Measurements from ENCODE around the gene OXER1.

The OXER1 gene, protein sequence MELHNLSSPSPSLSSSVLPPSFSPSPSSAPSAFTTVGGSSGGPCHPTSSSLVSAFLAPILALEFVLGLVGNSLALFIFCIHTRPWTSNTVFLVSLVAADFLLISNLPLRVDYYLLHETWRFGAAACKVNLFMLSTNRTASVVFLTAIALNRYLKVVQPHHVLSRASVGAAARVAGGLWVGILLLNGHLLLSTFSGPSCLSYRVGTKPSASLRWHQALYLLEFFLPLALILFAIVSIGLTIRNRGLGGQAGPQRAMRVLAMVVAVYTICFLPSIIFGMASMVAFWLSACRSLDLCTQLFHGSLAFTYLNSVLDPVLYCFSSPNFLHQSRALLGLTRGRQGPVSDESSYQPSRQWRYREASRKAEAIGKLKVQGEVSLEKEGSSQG

GRCh38 chr2:42764096-42764495, at the start of gene OXER1:
OXER1 (minus strand) TSS chr2:42764135; CDS start chr2:42764062, 73 bp downstream.
- no peak for DNase-seq (ENCODE audit: low read depth in 3 of 3)

DNA sequence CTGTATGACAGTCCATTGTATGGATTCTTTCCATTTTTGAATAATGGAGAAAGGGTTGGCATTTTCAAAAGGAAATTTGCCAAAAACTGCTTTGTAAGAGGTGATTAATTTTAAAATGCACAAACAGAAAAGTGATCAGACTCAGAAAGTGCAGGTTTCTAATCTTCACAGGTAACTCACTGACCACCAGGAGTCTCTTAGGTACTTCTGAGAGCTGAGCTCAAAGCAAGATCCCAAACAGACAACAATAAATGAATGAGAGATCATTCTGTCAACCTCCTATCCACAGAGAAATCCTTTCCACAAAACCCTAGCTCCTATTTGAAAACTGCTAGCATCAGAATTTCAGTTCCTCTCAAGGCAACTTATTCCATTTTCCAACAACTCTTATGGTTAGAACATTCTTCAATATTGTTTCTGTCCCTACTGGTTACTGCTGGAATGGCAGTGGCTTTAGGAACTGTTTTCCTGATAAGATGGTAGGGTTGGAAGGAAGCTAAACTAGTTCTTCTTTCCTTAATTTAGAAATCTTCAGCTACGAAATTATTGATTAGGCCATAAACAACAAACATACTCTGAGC, 49.1 kb upstream of the OXER1 start:
- DNase-seq (ENCODE audit: low read depth in 3 of 3) = no peak

- peak; percentile 8 to 43 (median 11) for DNase-seq (ENCODE audit: low read depth in 3 of 3)
Observed at GRCh38 chr2:42810971-42811811, 47.3 kb upstream of the OXER1 start.

DNA sequence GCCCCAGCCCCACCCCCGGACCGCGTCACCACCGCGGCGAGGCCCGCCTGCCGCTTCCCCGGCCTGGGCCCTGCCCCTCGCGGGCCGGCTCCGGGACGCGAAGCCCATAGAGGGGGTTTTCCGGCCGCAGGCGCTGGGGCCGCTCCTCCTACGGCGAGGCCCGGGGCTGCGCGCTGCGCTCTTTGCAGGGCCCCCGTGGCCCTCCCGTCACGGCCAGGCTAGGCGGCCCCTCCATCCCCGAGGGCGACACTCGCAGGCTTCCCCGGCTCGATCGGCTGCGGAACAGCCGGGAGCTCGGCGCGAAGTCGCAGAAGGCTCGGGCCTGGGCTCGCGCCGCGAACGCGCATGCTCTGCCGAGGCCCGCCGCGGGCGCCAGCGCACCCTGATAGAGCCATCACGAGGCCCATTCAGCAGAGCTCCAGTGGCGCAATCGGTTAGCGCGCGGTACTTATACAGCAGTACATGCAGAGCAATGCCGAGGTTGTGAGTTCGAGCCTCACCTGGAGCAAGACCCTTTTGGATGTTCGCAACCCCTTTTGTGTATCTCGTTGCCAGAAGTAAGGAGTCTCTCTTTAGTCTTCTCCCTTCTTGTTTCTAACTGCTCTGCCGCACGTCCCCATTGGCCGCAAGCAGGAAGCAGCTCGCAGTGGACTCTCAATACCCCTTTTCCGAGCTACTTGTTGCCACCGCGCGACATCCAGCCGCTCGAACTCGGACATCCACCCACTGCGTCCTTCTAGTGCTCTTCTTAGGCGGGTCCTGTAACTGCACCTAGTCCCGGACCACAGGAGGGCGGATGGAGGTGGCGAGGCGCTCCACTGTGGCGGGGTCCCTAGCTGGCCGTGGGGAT, 46.4 kb upstream of the OXER1 start:
- peak; percentile 83 to 92 (median 91) for DNase-seq (ENCODE audit: low read depth in 3 of 3)

DNA sequence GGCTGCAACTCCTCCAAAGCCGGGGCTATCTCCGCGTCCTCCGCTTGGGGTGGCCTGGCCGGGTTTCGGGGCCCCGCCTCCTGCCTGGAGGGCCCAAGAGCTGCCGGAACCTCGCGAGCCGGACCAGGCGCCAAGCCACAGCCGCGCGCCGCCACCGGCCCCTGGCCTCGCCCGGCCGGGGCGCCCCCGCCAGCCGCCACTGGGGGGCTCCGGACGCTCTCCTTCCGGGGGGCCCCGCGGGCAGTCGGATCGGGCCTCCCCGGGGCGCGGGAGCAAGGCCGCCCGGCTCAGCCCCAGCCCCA, 45.8 kb upstream of the OXER1 start:
- peak; percentile 40 to 54 (median 41) for DNase-seq (ENCODE audit: low read depth in 3 of 3)

DNA sequence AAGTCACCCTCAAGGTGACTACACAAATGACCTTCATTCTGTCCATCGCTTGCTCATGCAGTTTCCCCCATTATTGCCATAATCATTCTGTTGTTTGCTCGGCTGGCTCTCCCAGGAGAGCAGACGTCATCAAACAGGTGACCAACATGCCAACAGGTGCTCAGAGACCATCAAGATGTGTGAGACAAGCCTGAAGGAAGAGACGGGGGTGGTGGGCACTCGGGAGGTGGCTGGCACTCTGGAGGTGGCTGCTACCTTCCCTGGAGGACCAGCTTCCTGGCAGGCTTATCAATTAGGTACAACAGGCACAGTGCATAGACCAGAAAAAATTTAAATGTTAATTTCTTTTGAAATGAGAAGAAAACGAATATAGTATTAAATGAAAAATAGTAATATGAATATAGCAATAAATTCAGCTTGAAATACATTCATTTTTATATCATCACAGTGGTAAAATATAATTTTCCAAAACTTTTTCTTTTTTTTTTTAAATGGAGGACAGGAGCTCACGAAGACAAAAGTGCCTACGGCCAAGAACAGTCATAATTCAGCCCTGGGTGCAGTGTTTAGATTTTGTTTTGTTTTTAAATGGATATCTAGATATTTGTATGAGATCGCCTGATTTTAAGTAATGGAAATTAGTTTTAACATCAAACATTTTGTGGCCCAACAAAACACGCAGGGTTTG, 45.3 kb upstream of the OXER1 start:
- no peak for DNase-seq (ENCODE audit: low read depth in 3 of 3)

GRCh38 chr2:42808301-42808700, 44.4 kb upstream of the OXER1 start:
- DNase-seq (ENCODE audit: low read depth in 3 of 3) = no peak

DNA sequence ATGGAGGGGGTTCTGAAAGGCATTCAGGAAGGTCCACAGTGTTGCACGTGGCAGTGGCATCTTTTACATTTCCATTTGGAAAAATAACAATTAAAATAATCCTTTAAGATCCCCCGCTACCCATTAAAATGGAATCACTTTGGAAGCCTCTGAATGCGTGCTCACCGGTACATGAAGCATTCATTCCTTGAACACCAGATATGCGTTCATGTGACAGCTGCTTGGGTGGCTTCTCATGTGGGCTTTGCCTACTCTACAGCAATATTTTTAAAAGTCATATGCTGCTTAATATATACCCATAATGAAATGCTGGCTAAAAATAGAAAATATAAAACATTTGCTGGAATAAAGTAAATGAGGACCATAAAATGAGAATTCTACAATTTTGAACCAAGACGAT, 42.9 kb upstream of the OXER1 start:
- DNase-seq (ENCODE audit: low read depth in 3 of 3) = no peak

DNA sequence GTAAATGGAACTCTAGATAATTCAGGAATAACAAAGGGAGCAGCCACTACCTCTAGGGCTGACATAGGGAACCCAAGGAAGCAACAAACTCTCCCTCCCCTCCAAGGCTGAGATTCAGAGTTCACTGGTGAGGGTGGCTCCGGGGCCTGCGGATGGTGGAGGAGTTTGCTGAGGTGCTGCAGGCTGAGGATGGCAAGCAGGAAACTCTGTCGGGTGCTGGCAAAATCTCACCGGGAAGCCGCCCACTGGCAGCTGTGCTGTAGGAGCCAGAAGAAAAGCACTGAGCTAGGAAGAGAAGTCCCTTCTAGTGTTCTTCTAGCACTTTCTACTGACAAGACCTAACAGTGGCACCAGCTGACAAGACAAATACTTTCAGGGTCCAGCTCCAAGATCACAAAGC, 41.0 kb upstream of the OXER1 start:
- DNase-seq (ENCODE audit: low read depth in 3 of 3) = no peak

DNA sequence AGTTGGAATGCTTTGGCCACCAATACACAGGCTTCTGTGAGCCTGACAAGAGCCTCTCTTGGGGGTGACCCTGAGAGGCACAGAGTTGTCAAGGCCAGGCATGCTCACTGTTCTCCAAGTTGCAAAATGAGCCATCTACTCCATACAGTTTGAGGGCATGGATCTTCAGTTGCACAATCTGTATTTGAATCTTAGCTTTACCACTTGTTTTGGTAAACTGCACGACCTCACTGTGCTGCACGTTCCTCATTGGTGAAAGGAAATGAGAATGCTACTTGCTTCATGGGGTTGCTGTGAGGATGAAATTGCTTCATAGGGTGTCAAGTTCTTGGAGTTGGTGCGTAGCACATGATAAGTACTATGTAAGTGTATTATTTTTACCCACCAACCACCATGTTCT, 40.4 kb upstream of the OXER1 start:
- no peak for DNase-seq (ENCODE audit: low read depth in 3 of 3)

DNA sequence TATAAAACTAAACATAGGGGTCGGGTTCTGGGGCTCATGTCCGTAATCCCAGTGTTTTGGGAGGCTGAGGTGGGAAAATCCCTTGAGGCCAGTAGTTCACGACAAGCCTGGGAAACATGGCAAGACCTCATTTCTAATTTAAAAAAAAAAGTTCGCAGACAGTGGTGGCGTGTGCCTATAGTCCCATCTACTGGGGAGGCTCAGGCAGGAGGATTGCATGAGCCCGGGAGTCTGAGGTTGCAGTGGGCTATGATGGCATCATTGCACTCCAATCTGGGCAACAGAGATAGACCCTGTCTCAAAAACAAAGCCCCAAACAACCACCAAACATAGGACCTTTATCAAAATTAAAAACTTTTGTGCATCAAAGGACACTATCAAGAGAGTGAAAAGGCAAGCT, 38.2 kb upstream of the OXER1 start:
- no peak for DNase-seq (ENCODE audit: low read depth in 3 of 3)

- DNase-seq (ENCODE audit: low read depth in 3 of 3) = no peak
Observed at GRCh38 chr2:42801381-42801780, 37.4 kb upstream of the OXER1 start.

GRCh38 chr2:42800981-42801380, 37.0 kb upstream of the OXER1 start:
- no peak for DNase-seq (ENCODE audit: low read depth in 3 of 3)

DNA sequence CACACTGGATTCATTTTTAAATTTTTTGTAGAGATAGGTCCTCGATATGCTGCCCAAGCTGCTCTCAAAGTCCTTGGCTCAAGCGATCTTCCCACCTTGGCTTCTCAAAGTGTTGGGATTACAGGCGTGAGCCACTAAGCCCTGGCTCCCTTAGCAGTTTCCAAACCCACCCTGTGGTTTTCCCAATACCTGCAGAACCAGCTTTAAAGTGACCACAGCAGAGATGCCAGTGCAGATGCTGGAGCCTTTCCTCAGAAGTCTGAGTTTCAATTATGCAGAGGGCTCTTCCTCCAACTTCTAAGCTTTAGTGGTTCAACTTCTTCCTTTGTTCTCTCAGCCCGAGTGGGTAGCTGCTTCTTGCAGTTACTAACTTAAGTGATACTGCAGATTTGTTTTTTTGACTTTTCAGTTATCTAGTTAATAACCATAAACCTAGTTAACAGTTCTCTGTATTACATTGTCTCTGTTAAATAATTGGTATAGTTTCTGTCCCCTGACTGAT, 36.6 kb upstream of the OXER1 start:
- no peak for DNase-seq (ENCODE audit: low read depth in 3 of 3)

GRCh38 chr2:42799881-42800280, 35.9 kb upstream of the OXER1 start:
- no peak for DNase-seq (ENCODE audit: low read depth in 3 of 3)

DNA sequence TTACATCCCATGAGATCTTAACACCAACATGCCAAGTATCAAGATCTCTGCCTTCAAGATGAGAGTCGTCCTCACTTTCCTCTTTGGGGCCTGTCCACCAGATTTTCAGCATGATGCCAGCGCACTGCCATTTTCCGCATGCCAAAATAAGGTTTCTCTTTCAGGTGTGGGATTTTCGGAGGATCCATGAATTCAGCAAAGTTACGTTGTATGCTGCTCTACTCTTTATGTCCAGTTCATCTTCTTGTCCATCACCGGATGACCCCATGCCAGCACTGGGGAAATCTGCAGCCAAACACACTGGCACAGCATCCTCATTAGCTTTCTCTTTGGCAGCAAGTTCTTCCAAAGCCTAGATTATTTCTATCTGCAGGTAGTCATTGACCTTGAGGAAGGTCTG, 33.3 kb upstream of the OXER1 start:
- DNase-seq (ENCODE audit: low read depth in 3 of 3) = no peak

GRCh38 chr2:42796427-42797248, 32.7 kb upstream of the OXER1 start:
- no peak for DNase-seq (ENCODE audit: low read depth in 3 of 3)

DNA sequence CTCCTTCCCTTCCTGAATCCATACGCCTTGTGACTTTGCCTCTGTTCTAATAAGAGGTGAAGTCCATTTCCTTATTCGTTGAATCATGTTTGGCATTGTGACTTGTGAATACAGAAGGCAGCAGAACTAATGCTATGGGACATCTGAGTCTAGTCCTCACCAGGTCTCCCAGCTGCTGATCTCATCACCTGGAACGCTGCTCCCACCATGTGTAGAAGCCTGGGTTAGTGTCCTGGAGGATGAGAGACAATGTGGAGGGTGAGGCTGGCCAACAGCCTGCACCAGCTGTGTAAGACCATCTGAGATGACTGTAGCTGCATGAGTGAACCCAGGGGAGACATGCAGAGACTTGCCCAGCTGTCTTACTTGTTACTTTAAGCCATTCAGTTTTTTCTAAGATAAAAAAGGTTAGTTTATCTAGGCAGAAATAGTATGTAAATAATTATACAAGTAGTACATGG, 31.9 kb upstream of the OXER1 start:
- DNase-seq (ENCODE audit: low read depth in 3 of 3) = no peak

- no peak for DNase-seq (ENCODE audit: low read depth in 3 of 3)
Observed at GRCh38 chr2:42795275-42795674, 31.3 kb upstream of the OXER1 start.
